Fibroblast of skin of abdomen (primary cell): ENCODE data around the gene GASK1A. TPM values are rescaled to one million over a fixed set of nuclear protein-coding genes. Genes with fewer than 3 reads are reported as not detected.
"Not testable (repeated sequence)": the region's sequence is repeated elsewhere in the genome, so short reads cannot be mapped to it uniquely, and the experiment has no call there.

Source experiments
- DNase-seq: peaks from one replicate; pipeline ENCODE4 v3.0.0-alpha.2; 2013
- polyA plus RNA-seq, 2 experiments: library from polyadenylated mRNA; unstranded; fragments of 120-200 nt; gene quantifications; one replicate each; pipeline ENCODE4 v1.2.1, GENCODE V29; 2013; ENCODE audit not compliant: insufficient read length in 2 of 2

GASK1A gene
- 0.40 TPM for polyA plus RNA-seq (2013, experiment 1 of 2; ENCODE audit: insufficient read length)
- polyA plus RNA-seq (2013, experiment 2 of 2; ENCODE audit: insufficient read length), result 0.46 TPM

DNA sequence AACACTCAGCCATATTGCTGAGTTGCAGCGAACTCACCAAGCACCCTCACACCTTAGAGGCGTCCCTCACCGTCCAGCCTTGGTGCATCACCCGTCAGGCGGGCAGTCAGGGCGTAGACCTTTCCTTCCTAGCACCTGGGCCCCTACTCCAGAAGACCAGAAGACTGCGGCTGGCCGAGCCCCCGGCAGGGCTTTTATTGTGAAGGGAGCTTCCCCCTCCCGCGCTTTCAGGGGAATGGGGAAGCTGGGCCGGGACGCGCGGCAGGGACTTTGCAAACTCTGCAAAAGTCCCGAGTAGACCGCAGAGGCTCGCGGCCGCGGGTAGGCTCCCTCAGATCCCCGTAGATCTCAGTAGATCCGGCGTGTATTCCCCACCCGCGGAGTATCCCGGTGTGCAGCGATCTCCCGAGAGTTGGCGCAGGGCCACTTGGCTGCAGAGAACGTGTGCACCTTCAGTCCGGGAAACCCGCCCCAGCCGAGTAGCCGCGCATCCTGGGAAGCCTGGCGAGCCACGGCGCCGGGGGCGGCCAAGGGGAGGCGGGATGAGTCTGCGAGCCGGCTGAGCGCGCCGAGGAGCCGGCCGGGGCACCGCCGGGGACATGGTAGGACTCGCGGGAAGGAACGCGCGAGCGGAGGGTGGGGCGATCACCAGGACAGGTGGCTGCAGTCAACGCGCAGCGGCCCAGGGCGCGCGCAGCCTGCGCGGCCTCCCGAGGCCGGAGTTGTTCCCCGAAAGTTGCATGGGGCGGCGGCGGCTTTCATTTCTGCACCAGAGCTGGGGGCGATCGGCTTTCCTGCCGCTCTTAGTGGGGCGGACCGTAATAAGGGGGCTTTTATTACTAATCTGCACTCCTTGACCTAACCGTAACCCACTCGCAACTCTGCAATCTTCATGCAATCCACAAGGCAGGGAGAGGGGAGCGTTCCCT, at the start of gene GASK1A:
Gene GASK1A, plus strand, starts transcription at position 268 of the 929 bp plus-strand sequence. Its CDS starts 332 bp downstream, at position 600.
- DNase-seq, result peak; percentile 13

GRCh38 chr3:42934111-42934510, 45.0 kb upstream of the GASK1A start:
- DNase-seq, result no peak

DNA sequence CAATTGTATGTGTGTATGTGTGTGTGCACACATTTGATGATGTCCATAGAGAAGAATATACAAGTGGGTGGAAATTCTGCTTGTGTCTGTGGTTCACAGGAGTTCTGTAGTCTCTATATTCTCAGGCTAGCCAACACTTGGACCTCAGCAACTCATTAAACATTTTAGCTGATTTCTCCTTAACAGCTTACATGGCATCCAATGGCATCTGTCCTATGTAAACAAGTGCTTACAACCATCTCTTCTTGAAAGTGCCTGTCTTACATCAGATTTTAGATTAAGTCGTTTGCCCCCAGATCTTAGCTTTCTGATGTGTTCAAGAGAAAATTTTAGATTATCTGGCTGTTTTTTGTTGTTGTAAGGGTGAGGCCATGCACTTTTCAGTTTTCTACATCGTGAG, 44.2 kb upstream of the GASK1A start:
- DNase-seq, result no peak

DNA sequence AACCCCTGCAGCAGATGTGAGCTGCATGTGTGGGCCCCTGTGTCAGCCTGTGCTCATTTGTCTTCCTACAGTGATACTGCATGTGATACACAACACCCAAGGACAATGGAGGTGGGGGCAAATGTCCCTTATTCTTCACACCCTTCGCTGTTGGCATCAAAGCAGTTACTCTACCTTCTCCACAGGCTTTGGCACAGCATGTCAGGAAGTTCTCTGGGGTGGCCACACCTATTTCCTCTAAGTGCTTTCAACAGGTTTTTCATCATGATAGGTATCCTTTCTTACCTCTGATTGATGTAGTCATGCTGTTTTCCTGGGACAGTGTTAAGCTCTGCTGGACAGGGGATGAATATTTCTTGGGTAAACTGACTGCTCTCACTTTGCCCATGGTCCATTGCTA, 43.6 kb upstream of the GASK1A start:
- no peak for DNase-seq

DNA sequence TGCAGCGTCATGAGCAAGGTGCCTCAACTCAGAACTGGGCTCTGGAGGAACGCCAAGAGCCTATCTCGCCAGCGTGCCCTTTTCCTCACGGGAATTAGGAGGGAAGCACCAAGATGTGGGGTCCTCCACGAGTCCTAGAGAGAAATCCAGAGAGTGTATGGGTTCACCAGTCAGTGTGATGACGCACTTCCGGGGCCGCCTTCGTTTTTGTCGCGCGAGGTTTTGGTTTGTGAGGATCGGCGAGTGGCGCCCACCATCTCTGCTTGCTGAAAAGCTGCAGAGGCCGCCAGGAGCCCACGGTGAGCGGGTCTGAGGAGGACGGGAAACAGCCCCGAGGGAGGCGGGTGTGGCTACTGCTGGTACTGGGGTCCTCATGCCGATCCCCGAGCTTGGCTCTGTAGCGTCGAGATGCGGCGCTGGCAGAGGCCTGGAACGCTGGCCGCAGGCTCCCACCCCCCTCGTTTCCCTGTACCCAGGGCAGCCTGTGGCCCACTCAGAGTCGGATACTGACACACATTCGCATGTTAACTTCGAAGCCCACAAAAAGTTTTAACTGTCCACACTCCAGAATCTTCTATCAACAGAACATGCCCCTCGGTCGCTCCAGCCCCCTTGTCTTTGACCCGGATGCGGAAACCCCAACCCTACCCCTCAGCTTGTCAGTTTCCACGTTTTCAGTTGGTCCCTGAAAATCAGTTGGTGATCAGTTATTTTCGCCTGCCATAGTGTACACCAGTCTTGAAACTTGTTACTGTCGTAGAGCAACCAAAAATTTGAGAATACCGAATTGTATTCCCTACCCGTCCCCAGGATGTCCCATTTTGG, 42.7 kb upstream of the GASK1A start:
- DNase-seq, result peak; percentile 68

- no peak for DNase-seq
These were observed 41.8 kb upstream of the GASK1A start for GRCh38 chr3:42937334-42937733.

DNA sequence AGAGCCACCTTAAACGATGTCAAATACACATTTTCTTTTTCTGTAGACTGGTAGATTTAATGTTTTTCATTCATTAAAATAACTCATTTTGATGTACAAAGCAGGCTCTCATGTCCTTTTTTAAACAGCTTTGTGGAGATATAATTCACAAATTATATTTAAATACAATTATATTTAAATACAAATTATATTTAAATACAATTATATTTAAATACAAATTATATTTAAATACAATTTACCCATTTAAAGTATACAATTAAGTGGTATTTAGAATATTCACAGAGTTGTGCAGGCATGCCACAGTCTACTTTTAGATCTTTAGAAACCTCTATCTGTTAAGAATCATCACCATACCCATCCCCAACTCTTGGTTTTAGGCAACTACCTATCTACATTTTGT, 36.4 kb upstream of the GASK1A start:
- DNase-seq, result no peak

DNA sequence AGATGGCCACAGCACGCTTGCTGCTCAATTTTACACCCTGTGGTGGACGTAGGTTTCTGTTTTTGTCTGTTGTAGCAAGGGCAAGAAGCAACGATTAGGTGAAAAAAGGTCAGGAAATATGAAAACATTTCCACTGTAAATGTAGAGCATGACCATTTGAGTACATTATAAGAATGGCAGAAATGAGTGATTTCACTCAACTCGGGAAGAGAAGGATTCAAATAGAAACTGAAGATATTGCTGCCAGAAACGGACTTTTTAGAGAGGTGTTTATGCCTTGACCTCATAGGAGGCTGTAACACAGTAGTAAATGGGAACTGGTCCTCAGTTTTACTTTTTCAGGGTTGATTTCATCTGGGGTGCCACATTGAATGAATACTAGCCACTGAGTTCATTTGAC, 33.1 kb upstream of the GASK1A start:
- DNase-seq, result no peak

- no peak for DNase-seq
These were observed 21.5 kb upstream of the GASK1A start for GRCh38 chr3:42957573-42957972.

GRCh38 chr3:42960282-42960681, 18.8 kb upstream of the GASK1A start:
- no peak for DNase-seq

DNA sequence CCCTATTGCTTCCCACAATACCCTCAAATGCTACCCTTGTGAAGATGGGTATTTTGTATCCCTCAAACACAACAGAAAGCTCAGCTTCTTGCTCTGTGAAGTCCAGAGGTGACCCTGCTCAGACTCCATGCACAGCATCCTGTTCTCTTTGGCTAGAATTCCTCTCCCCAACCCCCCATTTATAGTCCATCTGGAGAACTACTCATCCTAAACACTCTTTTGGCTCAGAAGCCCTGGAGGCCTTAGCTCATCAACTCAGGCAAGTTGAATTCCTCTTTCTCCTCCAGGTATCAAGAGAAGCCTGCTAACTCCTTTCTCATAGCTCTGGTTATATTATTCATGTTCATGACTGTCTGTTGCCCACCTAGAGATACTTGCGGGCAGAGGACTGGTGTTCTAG, 18.3 kb upstream of the GASK1A start:
- no peak for DNase-seq

DNA sequence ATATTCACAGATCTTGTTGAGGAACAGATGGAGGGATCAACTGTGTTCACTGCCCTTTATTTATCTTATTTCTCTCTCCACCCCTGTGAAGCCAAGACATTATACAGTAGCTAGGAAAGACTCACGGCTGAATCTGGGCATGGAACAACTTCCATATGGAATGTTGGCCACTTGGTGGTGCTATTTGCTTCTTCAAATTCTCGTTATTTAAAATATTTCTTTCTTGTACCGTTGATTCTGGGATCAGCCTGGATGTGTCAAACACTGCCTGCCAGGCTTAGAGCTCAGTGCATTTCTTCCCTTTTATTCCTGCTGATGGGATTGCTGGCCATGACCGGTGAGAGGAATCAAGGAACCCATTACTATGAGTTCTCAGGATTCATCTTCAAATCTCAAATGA, 17.5 kb upstream of the GASK1A start:
- DNase-seq, result peak; percentile 43

DNA sequence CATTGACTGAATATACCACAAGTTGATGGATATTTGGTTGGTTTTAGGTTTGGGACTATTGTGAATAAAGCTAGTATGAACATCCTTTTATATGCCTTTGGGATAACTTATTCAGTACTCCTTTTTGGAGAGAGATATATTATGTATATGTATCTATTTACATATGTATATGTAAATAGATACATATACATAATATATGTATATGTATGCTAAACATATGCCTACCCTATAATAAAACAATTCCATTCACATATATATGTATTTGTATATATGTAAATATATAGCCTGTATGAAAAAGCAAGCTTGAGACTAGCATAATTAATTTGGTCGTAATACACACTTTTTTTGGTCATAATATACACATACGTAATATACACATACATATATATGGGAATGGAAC, 15.8 kb upstream of the GASK1A start:
- DNase-seq, result no peak

DNA sequence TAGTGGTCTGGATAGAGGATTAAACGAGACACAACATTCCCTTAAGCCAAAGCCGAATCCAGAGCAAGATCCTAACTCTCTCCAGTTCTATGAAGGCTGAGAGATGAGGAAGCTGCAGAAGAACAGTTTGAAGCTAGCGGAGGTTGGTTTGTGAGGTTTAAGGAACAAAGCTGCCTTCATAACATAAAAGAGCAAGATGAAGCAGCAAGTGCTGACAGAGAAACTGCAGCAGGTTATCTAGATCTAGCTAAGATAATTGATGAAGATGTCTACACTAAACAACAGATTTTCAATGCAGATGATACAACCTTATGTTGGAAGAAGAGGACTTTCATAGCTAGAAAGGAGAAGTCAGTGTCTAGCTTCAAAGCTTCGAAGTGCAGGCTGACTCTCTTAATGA, 14.8 kb upstream of the GASK1A start:
- DNase-seq, result no peak

DNA sequence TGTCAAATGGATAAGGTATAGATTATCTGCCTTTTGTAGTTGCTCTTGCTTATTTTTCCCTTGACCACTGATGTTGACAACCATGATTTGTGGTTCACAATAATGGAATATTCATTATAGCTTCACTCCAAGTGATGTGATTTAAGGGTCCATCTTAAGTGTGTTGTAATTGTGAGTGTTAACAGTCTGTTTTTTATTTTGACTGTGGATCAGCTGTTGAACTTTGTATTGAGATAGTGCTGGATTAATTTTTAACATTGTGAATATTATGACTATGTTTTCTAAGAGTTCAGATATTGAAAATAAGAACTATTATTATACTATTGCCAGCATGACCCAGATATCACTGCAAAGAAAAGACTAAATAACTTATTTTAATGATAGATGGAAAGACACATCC, 8.6 kb upstream of the GASK1A start:
- no peak for DNase-seq

DNA sequence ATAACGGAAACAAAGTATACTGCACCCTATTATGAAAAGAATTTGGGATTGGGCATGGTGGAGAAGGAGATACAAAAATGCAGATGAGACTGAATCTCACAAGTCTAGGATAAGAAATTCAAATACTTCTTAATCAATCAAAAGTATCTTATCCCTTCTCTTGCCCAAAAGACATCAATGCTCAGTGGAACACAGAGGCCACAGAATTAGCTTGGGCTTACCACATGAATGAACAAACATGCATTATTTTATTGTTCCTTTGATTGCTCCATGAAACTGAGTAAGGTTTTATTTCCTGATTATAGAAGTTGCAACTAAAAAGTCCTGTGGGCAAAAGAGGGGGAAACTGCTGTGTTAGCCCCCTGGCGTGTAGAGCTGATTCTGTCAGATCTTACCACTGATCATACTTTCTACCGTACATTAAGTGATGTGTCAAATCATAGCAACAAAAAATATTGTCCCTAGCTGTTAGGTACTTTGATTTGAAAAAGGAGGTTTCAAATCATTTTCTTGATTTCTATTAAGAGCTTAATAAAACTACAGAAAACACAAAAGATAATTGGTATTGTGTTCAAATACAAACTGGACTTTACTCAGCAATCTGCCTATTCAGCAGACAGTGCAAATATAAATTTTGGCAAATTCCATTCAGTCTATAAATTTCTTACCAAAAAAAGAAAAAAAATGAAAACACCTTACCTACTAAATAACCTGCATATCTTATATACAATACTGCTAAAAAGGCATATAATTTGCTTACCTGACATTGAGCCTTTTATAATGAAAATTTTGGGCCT, 7.9 kb upstream of the GASK1A start:
- DNase-seq, result no peak

GRCh38 chr3:42974906-42975305, 4.2 kb upstream of the GASK1A start:
- not testable (repeated sequence) for DNase-seq

DNA sequence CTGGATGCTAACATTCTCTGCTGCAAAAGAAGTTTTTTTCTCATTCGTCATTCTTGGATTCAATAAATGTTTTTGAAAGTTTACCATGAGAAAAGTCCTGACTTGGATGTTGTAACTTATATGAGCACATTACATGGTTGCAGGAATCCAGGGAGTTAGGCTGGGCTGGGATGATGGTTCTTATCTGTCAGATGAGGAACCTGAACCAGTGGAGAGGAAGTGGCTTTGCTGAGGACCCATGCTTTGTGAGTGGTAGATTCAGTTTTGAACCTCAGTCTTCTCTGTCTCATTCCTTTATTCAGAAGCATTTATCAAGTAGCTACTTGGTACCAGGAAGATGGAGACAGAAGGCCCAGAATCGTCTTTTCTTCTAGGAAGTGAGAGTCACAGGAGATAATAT, 3.7 kb upstream of the GASK1A start:
- DNase-seq, result no peak

DNA sequence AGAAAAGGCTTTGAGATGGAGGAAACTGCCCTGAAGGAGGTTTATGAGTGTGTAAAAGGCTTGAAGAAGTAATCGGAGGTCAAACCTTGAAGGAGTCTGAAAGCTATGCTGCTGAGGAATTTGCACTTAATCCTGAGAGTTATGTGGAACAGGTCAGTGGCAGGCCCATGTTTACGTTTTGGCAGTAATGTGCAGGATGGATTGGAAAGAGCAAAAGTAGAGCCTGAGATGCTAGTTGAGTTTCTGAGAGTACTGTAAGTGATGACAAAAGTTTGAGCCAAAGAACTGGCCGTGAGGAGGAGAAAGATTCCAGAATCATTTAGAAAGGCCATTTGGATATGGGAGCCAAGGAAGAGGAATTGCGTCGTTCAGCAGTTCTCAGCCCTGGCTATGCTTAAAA, 3.2 kb upstream of the GASK1A start:
- no peak for DNase-seq

DNA sequence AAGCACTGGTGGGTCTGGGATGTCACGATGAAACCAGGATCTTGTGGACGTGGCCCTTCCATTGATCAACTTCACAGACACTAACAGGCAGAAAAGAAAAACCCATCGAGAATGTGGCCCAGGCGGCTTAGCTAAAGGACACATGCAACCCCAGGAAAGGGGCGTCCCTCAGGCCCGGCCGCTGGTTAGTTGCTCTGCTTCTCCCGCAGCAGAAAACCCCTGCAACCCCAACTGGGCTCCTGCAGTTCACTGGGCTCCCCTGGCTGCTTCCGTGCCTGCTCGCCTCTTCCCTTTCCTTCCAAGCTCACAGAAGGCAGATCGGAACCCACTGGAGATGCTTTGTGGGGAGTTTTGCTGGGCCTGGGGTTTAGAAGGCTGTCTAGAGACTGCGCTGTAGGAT, 1.1 kb downstream of the GASK1A start:
- no peak for DNase-seq

- DNase-seq, result no peak
These were observed 1.8 kb downstream of the GASK1A start for GRCh38 chr3:42980909-42981308.

DNA sequence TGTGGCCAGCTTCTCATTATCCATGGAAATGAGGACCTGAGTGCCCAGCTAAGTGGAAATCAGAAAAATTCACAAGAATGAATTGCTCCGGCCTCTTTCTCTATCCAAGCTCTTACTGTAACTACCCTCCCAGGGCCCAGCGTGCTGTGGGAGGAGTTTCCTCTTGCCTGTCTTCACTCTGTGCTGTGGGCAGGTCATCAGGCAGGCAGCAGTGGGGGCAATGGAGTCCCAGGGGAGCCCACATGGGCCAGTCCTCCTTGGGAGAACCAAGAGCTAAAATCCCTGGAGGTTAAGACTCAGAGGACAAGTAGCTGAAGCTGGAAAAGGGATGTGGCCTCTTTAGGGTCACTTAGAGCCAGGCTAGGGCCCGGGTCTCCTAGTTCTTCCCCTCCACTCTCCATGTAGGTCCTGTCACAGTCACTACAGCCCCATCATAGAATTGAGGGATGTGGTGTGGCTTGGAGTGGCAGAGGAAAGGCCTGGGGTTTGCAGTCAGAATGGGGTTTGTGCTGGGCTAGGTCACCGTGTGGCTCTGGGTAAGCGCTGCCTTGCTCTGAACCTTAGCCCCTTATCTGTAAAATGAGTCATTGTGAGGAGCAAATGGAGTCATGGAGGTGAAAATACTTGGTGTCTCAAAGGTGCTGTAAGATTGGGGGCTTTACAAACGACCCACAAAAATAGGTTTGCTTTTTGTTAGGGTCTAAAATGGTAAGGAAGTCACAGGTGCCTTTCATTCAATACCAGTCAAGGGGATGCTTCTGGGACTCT, 3.7 kb downstream of the GASK1A start:
- DNase-seq, result no peak
